ENCODE measurements around the gene FBXO28.

The FBXO28 gene

DNA sequence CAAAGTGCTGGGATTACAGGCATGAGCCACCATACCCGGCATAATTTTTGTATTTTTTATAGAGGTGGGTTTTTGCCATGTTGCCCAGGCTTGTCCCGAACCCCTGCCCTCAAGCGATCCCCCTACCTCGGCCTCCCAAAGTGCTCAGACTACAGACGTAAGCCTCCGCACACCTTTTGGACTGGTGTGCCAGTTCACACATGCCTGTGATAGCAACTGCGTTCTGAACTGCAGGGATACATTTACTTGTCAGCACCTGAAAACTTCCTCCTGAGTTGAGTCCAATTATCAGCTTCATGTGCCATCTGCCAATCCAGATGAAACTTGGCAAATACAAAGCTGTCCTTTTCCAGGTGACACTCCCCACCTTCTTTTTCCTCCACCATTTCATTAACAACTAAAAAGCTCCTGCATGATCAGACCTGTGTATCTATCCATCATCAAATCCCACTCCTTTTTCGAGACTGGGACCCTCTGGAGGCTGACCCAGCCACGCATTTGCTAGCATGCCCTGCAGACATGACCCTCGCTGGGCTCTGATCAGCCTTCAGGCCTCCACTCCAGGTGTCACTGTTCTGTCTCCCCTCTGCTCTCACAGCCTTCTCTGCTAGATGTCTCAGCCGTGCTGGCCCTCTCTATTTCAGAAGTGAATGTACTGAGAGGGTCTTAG, 67.0 kb downstream of the FBXO28 start:
- Histone ChIP-seq H3K9me3 (ENCODE audit: control insufficient read depth, insufficient read depth, low read length) (no peaks in the 10 kb centered on the region), H3K36me3 (ENCODE audit: insufficient read depth, low read length) (no peaks in the 10 kb centered on the region), H3K4me1 (ENCODE audit: insufficient read depth, low read length) (peaks cover 7% of the 10 kb centered on the region), H3K9ac (ENCODE audit: low read depth, low read length) (no peak overlapping the region)

GRCh38 chr1:224181453-224181810, 67.5 kb downstream of the FBXO28 start:
- no peaks in the 10 kb centered on the region for H3K9me3 ChIP-seq (ENCODE audit: control insufficient read depth, insufficient read depth, low read length)
- peaks cover 7% of the 10 kb centered on the region for H3K4me1 ChIP-seq (ENCODE audit: insufficient read depth, low read length)
- no peaks in the 10 kb centered on the region for H3K36me3 ChIP-seq (ENCODE audit: insufficient read depth, low read length)
- H3K9ac ChIP-seq (ENCODE audit: low read depth, low read length), result no peak overlapping the region

- no peaks in the 10 kb centered on the region for H3K9me3 ChIP-seq (ENCODE audit: control insufficient read depth, insufficient read depth, low read length)
These were observed 68.3 kb downstream of the FBXO28 start for GRCh38 chr1:224182057-224182865.

GRCh38 chr1:224182866-224183590, 69.1 kb downstream of the FBXO28 start, which contains the start of gene DEGS1:
Gene DEGS1 (plus strand): TSS chr1:224183240. CDS start chr1:224183337, 97 bp downstream.
- Histone ChIP-seq H3K9me3 (ENCODE audit: control insufficient read depth, insufficient read depth, low read length) (no peaks in the 10 kb centered on the region), H3K36me3 (ENCODE audit: insufficient read depth, low read length) (no peaks in the 10 kb centered on the region), H3K9ac (ENCODE audit: low read depth, low read length) (peak within 1 kb of the TSS; percentile 73), H3K4me1 (ENCODE audit: insufficient read depth, low read length) (peaks cover 7% of the 10 kb centered on the region)

More at GRCh38 chr1:224182057-224182865, 68.3 kb downstream of the FBXO28 start:
- Histone ChIP-seq H3K4me1 (ENCODE audit: insufficient read depth, low read length) (peaks cover 7% of the 10 kb centered on the region), H3K36me3 (ENCODE audit: insufficient read depth, low read length) (no peaks in the 10 kb centered on the region), H3K9ac (ENCODE audit: low read depth, low read length) (peak overlapping the region; percentile 73; the same call in 1 of the 2 replicates)

- Histone ChIP-seq H3K9me3 (ENCODE audit: control insufficient read depth, insufficient read depth, low read length) (no peaks in the 10 kb centered on the region), H3K36me3 (ENCODE audit: insufficient read depth, low read length) (no peaks in the 10 kb centered on the region), H3K9ac (ENCODE audit: low read depth, low read length) (peak overlapping the region; percentile 73), H3K4me1 (ENCODE audit: insufficient read depth, low read length) (peaks cover 7% of the 10 kb centered on the region)
These were observed 69.8 kb downstream of the FBXO28 start for GRCh38 chr1:224183591-224184312.

DNA sequence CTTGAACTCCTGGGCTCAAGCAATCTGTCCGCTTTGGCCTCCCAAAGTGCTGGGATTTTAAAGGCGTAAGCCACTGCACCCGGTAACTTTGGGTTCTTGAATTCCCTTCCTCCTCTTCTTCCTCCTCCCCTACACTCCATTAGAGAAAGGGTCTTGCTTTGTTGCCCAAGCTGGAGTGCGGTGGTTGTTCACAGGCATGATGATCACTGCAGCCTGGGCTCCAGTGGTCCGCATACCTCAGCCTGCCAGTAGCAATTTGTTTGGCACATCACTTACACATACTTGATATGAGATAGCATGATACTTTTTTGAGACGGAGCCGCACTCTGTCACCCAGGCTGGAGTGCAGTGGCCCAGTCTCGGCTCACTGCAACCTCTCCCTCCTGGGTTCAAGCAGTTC, 71.3 kb downstream of the FBXO28 start:
- Histone ChIP-seq H3K9me3 (ENCODE audit: control insufficient read depth, insufficient read depth, low read length) (no peaks in the 10 kb centered on the region), H3K4me1 (ENCODE audit: insufficient read depth, low read length) (peaks cover 7% of the 10 kb centered on the region), H3K36me3 (ENCODE audit: insufficient read depth, low read length) (no peaks in the 10 kb centered on the region), H3K9ac (ENCODE audit: low read depth, low read length) (peak overlapping the region; percentile 73; the same call in 1 of the 2 replicates)

DNA sequence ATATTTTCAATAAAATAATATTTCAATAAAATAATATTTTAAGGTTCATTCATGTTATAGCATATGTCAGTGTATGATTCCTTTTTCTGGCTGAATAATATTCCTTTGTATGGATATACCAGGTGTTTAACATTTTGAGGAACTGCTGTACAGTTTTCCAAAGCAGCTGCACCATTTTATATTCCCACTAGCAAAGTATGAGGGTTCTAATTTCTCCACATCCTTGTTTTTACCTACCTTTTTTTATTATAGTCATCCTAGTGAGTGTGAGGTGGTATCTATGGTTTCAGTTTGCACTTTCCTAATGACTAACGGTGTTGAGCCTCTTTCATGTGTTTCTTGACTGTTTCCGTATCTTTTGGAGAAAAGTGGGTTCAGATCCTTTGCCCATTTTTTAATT, 74.4 kb downstream of the FBXO28 start:
- no peak overlapping the region for H3K9ac ChIP-seq (ENCODE audit: low read depth, low read length)

GRCh38 chr1:224189561-224189960, 75.7 kb downstream of the FBXO28 start:
- Histone ChIP-seq H3K36me3 (ENCODE audit: insufficient read depth, low read length) (peaks cover 6% of the 10 kb centered on the region; the same call in 1 of the 2 replicates), H3K9me3 (ENCODE audit: control insufficient read depth, insufficient read depth, low read length) (no peaks in the 10 kb centered on the region), H3K9ac (ENCODE audit: low read depth, low read length) (no peak overlapping the region), H3K4me1 (ENCODE audit: insufficient read depth, low read length) (no peaks in the 10 kb centered on the region; the same call in 1 of the 2 replicates)

More for the DNA sequence above, 74.4 kb downstream of the FBXO28 start:
- peaks cover 4% of the 10 kb centered on the region; the same call in 1 of the 2 replicates for H3K36me3 ChIP-seq (ENCODE audit: insufficient read depth, low read length)
- no peaks in the 10 kb centered on the region for H3K9me3 ChIP-seq (ENCODE audit: control insufficient read depth, insufficient read depth, low read length)
- H3K4me1 ChIP-seq (ENCODE audit: insufficient read depth, low read length), result no peaks in the 10 kb centered on the region; the same call in 1 of the 2 replicates

- H3K9me3 ChIP-seq (ENCODE audit: control insufficient read depth, insufficient read depth, low read length), result no peaks in the 10 kb centered on the region
- H3K4me1 ChIP-seq (ENCODE audit: insufficient read depth, low read length), result no peaks in the 10 kb centered on the region
- peaks cover 6% of the 10 kb centered on the region; the same call in 1 of the 2 replicates for H3K36me3 ChIP-seq (ENCODE audit: insufficient read depth, low read length)
- H3K9ac ChIP-seq (ENCODE audit: low read depth, low read length), result no peak overlapping the region
These were observed 78.3 kb downstream of the FBXO28 start for GRCh38 chr1:224192082-224192788.

DNA sequence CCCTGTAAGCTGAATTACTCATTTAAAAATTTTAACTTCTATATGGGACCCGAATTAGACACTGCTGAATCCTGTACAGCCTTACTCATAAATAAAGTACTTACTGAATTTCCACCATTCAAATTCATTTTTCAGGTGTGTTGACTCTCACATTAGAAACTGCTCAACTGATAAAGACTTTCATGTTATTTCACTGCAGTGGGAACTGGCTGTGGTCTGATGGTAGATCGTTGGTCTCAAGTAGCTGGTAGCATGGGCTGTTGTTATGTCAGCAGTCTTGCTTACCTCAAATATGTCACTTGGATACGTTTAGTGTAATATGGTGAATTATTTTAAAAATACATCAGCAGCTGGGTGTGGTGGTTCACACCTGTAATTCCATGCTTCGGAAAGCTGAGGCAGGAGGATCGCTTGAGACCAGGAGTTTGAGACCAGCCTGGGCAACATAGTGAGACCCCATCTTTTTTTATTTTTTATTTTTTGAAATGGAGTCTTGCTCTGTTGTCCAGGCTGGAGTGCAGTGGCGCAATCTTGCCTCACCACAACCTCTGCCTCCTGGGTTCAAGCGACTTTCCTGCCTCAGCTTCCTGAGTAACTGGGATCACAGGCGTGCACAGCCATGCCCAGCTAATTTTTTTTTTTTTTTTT, 79.5 kb downstream of the FBXO28 start:
- no peaks in the 10 kb centered on the region for H3K9me3 ChIP-seq (ENCODE audit: control insufficient read depth, insufficient read depth, low read length)
- H3K4me1 ChIP-seq (ENCODE audit: insufficient read depth, low read length), result no peaks in the 10 kb centered on the region
- H3K36me3 ChIP-seq (ENCODE audit: insufficient read depth, low read length), result peaks cover 6% of the 10 kb centered on the region; the same call in 1 of the 2 replicates
- no peak overlapping the region for H3K9ac ChIP-seq (ENCODE audit: low read depth, low read length)

DNA sequence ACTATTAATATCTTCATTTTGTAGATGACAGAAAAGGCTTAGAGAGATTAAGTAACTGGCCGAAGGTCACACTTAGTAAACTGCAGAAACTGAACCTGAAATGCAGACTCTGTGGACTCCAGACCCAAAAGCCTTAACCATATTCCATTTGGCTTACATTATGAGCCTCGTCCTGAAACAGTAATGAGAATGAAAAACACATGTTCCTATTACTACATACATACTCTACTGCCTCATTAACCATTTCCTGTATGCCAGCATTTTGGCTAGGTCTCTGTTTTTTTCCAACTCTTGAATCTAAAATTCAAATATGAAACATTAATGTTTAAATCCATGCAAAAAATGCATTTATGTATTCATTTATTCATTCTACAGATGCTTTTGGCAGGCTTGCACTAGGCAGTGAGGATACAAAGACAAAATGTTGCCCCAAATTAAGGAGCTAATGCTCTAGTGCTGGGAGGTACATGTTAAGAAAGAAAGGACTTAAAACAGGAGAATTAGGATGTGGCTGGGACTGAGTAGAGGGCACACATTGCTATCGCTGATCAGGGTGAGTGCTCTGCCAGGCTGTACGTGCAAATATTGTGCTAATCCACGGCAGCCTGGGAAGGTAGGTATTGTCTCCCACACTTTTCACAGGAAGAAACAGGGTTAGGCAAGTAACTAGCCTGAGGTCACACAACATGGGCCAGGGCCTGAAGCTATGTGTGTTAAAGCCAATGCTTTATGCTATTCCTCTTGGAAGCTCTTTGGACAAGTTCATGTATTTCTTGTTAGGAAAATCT, 83.1 kb downstream of the FBXO28 start:
- peaks cover 5% of the 10 kb centered on the region; the same call in 1 of the 2 replicates for H3K36me3 ChIP-seq (ENCODE audit: insufficient read depth, low read length)
- H3K9ac ChIP-seq (ENCODE audit: low read depth, low read length), result no peak overlapping the region
- no peaks in the 10 kb centered on the region for H3K4me1 ChIP-seq (ENCODE audit: insufficient read depth, low read length)
- no peaks in the 10 kb centered on the region for H3K9me3 ChIP-seq (ENCODE audit: control insufficient read depth, insufficient read depth, low read length)

- H3K9ac ChIP-seq (ENCODE audit: low read depth, low read length), result no peak overlapping the region
- no peaks in the 10 kb centered on the region for H3K36me3 ChIP-seq (ENCODE audit: insufficient read depth, low read length)
- H3K9me3 ChIP-seq (ENCODE audit: control insufficient read depth, insufficient read depth, low read length), result no peaks in the 10 kb centered on the region
- H3K4me1 ChIP-seq (ENCODE audit: insufficient read depth, low read length), result peaks cover 6% of the 10 kb centered on the region; the same call in 1 of the 2 replicates
These were observed 84.7 kb downstream of the FBXO28 start for GRCh38 chr1:224198572-224198971.

Data from ES-I3 (cell line).